Activated T-helper 1 cell treated with anti-CD3 and anti-CD28 coated beads, Interleukin-2, amount 50 U/mL, for 16 hours (primary cell): Measurements from ENCODE around the gene GPR155.
"Not testable (repeated sequence)": the region's sequence is repeated elsewhere in the genome, so short reads cannot be mapped to it uniquely, and the experiment has no call there.

Experiments used
- DNase-seq, 2 donors: peaks; one replicate each; pipeline ENCODE4 v3.0.0-alpha.2; 2020; ENCODE audit warnings: low read depth in 1 of 2, low spot score in 1 of 2

The GPR155 gene

DNA sequence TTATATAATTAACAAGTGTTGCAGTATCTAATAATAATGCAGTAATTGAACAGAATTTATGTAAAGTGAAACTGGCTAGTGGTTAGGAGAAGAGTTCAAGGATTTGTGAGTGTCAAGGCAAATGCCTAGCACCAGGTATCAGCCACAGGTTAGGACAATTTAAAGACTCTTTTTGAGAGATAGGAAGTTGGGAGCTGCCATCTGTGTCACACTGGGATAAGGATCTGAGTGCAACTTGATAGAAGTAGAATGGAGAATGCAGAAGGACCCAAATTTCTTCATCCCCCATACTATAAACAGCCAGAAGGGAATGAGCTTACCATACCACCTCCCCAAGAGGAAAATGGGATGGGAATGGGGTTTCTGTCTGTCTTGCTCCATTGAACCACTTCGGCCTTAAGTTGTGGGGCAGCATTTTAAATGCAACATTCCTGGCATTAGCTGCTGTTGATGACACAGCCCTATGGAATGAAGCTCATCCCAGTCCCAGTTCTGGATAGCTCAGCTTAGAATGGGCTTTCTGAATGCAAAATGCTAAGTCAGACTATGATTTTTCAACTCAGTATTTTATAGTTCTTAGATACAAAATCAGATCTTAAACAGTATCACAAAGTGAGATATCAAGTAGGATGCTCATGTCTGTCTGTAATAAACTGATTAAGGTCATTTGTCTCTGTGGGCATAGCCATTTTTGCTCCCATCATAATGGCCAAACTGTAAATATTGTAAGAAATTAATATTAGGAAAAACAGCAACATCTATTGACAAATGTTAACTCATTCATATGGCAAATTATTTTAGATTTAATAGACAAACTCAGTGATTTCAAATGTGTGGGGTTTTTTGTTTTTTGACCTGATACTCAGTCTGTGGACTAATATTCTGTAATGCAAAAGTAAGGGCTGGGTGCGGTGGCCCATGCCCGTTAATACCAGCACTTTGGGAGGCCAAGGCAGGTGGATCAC, 44.0 kb downstream of the GPR155 start:
- DNase-seq: no peak

DNA sequence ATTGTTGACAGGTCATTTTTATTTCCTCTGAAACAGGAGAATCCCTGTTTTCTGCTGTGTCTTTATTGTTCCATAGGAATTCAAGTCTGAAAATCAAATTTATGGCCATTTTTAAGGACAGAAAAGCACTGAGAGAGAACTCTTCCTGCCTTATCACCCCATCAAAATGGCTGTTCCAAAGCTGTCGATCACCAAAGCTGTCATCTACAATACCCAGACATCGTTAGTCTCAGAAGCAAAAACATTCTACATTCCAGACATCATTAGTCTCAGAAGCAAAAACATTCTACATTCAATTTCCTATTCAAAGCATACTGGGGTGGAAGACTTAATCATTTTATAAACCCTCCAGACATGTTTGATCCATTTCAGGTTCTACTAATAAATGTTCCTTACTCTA, 46.9 kb downstream of the GPR155 start:
- no peak for DNase-seq

DNA sequence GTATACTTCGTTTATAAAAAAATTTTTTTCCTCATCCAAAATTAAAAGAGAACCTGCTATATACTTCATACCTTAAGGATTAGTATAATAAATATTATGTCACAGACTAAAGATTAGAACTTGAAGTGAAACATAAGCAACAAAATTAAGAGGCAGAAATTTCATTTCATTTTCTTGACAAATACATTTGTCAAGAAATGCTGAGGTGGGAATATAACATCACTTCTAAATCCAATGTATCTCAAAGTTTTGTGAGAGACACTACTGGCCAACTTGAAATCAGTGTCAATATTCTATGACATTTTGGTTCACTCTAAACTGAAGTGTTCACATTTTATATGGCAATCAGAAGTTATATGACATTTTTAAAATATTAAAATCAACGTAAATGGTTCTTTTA, 47.5 kb downstream of the GPR155 start:
- DNase-seq: no peak

DNA sequence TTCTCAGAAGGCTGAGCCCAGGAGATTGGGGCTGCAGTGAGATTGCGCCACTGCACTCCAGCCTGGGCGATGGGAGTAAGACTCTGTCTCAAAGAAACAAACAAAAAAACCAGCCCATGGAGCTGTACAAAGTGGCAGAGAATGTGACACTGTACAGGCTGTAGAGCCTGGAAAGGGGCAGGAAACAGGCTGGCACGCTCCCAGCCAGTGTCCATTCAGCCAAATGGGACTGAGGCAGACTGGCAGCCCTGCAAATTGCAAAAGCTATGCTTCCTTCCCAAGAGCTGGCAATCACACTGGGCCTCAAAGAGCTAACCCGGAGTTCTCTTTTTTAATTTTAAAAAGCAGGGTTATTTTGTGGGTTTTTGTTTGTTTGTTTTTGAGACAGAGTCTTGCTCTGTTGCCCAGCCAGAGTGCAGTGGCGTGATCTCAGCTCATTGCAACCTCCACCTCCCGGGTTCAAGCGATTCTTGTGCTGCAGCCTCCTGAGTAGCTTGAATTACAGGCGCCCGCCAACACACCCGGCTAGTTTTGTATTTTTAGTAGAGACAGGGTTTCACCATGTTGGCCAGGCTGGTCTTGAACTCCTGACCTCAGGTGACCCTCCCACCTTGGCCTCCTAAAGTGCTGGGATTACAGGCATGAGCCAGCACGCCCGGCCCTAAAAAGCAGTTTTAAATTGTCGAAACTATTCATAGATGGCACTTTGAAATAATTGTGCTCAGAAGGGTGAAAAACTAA, 48.5 kb downstream of the GPR155 start:
- DNase-seq: no peak

DNA sequence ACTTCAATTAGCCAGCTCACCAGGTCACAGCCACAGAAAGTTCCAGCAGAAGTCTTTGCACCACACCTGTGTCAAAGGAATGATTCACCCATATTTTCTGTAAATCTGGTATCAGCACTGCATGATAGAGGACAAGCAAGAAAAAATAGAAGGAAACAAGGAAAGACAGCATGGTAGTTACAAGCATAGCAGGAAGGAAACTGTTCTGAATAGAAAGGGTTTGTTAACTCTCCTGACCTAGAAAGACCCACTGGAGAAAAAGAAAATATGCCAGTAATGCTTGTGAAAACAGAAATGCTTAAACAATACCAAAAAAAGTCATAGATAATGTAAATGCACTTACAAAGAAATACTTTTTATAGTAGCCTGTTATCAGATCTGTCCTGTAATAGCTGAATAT, 50.5 kb downstream of the GPR155 start:
- DNase-seq: no peak

DNA sequence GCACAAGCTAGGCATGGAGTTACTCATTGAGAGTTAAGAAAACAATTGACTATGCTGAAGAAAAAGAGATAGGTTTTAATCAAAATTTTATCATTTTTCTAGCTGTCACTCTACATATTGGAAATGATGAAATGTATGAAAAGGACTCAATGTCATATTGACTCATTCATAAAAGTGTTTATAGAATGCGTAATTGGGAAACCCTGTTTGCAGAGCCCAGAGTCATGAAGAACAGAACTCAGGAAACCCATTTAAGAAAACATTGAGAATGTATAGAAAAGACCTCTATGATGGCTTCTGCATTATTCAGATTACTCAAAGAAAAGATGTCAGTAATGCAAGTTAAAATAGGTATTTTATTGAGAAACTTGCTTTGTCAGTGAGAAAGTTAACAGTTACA, 54.9 kb downstream of the GPR155 start:
- DNase-seq: no peak

DNA sequence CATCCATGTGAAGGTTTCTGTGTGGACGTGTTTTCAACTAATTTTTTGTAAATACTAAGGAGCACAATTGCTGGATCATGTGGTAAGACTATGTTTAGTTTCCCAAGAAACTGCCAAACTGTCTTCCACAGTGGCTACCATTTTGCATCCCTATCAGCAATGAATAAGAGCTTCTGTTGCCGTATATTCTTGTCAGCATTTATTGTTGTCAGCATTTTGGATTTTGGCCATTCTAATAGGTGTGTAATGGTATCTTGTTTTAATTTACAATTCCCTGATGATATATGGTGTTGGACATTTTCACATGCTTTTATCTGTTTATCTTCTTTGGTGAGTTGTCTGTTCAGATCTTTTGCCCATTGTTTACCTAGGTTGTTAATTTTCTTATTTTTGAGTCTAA, 56.8 kb downstream of the GPR155 start:
- no peak for DNase-seq

DNA sequence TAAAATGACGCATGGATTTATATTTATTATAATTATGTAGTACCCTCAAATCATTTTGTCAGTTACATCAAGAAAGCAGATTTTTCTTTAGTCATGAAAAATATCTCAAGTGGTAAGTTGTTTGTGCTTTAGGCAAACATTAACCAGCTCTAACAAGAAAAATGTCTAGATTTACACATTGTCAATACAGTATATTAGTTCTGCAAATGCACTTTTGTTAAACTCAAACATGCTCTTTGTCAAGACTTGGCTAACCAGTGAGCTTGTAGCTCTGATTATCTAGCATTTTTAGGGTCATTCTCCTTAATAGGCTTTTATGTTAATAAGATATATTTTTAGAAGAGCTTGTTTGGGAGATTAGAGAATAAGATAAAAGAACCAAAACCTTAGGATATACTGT, 58.6 kb downstream of the GPR155 start:
- no peak for DNase-seq

DNA sequence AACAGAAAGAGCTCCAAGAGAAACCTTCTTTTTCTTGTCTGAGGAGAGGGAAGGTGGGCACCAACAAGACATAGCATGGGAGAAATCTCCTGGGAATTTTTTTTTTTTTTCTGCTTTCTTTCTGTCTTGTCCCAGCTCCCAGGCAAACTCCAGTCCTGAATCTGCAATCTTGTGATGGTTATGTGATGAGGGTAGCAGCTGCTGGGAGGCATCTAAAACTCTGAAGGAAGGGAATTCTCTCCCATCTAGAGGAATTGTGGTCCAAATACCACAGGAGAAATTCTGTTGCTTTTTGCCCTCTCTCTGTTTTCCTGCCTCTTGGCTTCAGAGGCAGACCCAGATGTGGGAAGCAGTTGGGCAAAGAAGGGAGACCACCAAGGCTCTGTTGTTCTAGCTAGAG, 74.6 kb downstream of the GPR155 start:
- DNase-seq: no peak

DNA sequence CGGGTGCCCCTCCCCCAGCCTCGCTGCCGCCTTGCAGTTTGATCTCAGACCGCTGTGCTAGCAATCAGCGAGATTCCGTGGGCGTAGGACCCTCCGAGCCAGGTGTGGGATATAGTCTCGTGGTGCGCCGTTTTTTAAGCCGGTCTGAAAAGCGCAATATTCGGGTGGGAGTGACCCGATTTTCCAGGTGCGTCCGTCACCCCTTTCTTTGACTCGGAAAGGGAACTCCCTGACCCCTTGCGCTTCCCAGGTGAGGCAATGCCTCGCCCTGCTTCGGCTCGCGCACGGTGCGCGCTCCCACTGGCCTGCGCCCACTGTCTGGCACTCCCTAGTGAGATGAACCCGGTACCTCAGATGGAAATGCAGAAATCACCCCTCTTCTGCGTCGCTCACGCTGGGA, 76.8 kb downstream of the GPR155 start:
- DNase-seq: not testable (repeated sequence)

DNA sequence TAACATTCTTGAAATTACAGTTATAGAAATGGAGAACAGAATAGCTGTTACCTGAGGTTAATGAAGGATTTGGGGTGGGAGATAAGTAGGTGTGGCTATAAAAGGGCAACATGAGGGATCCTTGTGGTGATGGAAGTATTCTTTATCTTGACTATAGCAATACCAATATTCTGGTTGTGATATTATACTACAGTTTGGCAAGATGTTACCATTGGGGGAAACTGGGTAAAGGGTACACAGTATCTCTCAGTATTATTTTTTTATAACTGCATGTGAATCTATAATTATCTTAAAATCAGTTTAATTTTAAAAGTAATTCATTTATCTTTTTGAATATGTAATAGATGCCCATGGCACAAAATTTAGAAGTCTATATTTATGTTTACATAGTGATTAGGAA, 83.2 kb downstream of the GPR155 start:
- no peak for DNase-seq

DNA sequence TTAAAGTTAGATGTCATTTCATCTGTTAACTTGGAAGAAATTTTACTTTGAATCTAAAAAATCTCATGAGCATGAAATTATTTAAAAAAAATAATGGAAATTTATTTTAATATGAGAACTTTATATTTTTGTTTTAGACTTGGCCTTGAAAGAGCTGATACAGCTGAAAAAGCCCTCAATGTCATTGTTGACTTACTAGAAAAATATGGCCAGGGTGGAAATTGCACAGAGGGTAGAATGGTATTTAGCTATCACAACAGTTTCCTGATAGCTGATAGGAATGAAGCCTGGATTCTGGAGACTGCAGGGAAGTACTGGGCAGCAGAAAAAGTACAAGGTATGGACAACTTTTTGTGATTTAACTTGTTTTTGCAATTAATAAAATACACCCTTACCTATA, 86.0 kb downstream of the GPR155 start:
- no peak for DNase-seq

DNA sequence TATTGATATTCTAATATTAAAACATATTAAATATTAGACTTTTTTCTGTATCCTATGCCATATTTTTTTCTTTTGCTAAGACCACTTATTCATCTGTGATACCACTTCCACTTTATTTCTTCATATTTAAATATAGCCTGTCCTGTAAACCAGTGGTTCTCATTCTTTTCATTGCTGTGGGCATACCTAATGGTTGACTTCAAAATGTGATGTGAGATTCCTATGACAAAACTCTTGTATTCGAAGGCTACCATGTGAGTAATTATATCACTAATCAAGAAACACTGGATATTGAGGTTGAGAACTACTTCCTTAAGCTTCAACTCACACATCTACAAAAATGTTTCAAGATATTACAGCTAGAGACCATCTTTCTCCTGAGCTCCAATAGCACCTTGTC, 87.7 kb downstream of the GPR155 start:
- no peak for DNase-seq

DNA sequence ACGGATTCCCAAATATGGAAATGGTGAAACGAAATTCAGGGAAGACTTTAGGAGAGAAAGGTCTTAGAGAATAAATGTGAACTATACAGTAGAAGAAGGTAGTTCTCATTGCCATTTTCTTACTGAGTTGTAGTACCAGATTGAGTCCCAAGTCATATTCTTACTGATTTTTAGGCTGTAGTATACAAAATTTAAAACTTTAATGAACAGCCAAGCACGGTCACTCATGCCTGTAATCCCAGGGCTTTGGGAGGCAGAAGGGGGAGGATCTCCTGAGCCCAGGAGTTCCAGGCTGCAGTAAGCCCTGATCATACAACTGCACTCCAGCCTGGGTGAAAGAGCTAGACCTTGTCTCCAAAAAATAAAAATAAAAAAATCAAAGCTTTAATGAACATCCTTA, 89.1 kb downstream of the GPR155 start:
- no peak for DNase-seq

DNA sequence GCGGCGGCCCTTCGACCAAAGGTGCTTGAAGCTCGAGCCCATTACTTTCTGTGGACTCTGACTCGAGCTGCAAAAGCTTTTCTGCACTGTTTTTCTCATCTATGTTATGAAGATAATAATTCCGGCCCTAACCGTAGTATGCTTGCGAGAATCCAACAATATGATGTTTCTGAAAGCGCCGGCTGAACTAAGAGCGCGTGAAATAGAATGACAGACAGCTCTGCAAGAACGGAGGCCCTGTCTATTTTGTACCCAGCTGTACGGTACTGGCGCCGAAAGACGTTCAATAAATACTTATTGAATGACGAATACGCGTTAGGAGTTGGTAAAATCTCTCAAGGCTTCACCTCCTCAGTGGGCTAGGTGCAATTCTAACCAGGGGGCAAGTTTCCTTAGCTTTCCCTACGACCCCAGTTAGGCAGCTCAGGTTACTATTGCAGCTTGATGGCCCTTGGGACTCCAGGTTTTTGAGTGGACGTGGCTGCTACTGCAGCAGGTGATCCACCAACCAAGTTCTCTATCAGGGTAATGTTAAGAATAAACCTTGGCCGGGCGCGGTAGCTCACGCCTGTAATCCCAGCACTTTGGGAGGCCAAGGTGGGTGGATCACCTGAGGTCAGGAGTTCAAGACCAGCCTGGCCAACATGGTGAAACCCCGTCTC, 90.7 kb downstream of the GPR155 start:
- DNase-seq: no peak

DNA sequence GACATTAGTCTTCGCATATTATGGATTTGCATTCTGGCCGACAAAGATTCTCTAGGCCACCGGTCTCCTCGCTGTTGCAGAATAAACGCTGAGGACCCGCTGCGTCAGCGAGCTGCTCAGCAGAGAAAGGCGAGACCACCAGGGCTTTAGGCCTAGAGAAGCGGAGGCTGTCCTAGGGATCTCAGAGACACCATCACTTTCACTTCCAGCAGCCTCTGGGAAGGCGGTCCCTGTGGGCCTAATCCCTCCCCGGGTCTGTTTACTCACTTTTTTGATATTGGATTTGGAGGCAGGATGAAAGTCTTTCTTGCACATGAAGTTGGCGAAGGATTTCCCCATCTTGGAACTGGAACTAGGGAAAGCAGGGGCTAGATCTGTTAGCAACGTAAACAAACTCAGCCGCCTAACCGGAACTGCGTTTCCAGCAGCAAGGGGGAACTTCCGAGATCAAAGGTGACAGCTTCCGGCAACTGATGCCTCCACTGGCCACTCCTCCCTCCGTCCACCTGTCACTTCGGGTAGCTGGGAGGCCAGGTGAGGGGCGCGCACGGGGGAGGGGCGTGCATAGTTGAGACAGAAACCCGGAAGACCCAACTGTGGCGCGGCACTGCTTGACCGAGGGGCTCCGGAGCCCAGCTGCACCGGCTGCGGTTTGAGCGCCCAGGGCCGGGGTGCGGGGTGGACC, 91.4 kb downstream of the GPR155 start, which contains the start of gene SCRN3:
SCRN3 (plus strand) TSS at position 447 of the 685 bp plus-strand sequence. CDS start 2,554 bp downstream, outside the sequence.
- DNase-seq: peak; percentile 42 to 66

DNA sequence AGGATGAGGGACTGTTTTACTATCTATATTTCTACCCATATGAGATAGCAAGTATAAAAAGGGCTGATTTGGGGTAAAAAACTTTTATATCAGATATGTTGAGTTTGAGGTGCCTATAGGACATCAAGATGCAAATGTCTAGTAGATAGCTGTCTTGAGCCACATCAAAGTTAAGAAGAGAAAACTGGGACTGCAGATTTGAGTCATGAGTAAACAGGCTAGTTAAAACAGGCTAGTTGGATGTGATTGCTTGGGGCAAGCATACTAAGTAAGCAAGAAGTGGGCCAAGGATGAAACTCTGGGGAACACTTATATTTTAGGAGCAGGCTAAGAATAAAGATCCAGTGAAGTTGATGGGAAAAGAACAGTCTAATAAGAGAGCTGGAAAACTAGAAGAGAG, 94.1 kb downstream of the GPR155 start:
- no peak for DNase-seq

DNA sequence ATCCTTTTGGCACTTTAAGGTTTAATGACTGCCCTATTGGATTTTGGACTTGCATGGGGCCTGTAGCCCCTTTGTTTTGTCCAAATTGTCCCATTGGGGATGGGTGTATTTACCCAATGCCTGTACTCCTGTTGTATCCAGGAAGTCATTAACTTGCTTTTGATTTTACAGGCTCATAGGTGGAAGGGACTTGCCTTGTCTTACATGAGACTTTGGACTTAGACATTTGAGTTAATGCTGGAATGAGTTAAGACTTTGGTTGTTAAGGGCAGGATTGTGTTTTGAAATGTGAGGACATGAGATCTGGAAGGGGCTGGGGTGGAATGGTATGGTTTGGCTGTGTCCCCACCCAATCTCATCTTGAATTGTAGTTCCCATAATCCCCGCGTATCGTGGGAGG, 96.5 kb downstream of the GPR155 start:
- DNase-seq: not testable (repeated sequence)

DNA sequence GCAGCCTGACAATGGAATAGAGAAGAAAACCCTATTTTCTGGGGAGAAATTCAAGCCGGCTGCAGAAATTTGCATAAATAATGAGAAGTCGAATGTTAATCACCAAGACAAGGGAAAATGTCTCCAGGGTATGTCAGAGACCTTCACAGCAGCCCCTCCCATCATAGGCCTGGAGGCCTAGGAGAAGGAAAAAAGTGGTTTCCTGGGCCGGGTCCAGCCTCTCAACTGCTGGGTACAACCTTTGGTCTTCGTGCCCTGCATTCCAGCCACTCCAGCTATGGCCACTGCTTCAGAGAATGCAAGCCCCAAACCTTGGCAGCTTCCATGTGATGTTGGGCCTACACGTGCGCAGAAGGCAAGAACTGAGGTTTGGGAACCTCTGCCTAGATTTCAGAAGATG, 97.3 kb downstream of the GPR155 start:
- DNase-seq: no peak

DNA sequence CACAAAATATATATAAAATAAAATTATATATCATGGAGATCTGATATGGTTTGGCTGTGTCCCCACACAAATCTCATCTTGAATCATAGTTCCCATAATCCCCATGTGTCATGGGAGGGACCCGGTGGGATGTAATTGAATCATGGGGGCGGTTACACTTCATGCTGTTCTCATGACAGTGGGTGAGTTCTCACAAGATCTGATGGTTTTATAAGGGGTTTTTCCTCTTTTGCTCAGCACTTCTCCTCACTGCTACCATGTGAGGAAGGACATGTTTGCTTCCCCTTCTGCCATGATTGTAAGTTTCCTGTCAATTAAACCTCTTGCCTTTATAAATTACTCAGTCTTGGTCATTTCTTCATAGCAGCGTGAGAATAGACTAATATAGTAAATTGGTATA, 98.1 kb downstream of the GPR155 start:
- not testable (repeated sequence) for DNase-seq

DNA sequence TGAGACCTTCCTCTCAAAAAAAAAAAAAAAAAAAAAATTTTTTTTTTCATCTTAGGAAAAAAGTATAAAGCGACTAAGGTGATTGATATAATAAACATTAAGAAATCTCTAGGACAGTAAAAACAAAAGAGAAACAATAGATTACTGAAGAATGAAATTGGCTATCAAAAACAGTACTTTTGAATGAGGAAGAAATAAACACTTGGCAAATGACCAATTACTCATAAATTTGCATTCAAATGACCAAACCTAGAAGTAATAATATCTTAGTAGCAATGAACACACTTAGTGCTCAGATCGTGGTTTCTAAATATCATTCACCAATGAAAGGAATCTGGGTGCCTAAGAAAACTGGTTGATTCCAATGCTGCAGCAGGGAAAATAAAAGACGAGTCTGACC, 101.6 kb downstream of the GPR155 start:
- no peak for DNase-seq
